Stimulated activated CD4-positive, alpha-beta T cell treated with anti-CD3 and anti-CD28 coated beads, Interleukin-12 subunit alpha, Interleukin-12 subunit beta, amount 100 ng/mL, for 48 hours (primary cell): ENCODE data around the gene GLIPR2.
"Not testable (repeated sequence)": the region's sequence is repeated elsewhere in the genome, so short reads cannot be mapped to it uniquely, and the experiment has no call there.

Source experiments
- DNase-seq, 3 donors: peaks; one replicate each; pipeline ENCODE4 v3.0.0-alpha.2; 2020; ENCODE audit warnings: low read depth in 2 of 3, low spot score in 1 of 3

The GLIPR2 gene

GRCh38 chr9:36121971-36122370, 14.6 kb upstream of the GLIPR2 start:
- DNase-seq, result no peak

- no peak for DNase-seq
Observed at GRCh38 chr9:36123515-36123914, 13.0 kb upstream of the GLIPR2 start.

- no peak for DNase-seq
Observed at GRCh38 chr9:36125062-36125855, 11.3 kb upstream of the GLIPR2 start.

- DNase-seq, result no peak
Observed at GRCh38 chr9:36126016-36126730, 10.4 kb upstream of the GLIPR2 start.

GRCh38 chr9:36127652-36128244, 8.8 kb upstream of the GLIPR2 start:
- no peak for DNase-seq

GRCh38 chr9:36128349-36128748, 8.2 kb upstream of the GLIPR2 start:
- DNase-seq, result no peak

GRCh38 chr9:36129139-36129538, 7.4 kb upstream of the GLIPR2 start:
- no peak for DNase-seq

GRCh38 chr9:36131666-36132065, 4.9 kb upstream of the GLIPR2 start:
- DNase-seq, result not testable (repeated sequence)

- DNase-seq, result no peak
Observed at GRCh38 chr9:36132086-36132485, 4.4 kb upstream of the GLIPR2 start.

- no peak for DNase-seq
Observed at GRCh38 chr9:36134761-36135505, 1.6 kb upstream of the GLIPR2 start.

- DNase-seq, result no peak
Observed at GRCh38 chr9:36135741-36136271, 727 bp upstream of the GLIPR2 start.

- DNase-seq, result no peak
Observed at GRCh38 chr9:36136894-36137391, 410 bp downstream of the GLIPR2 start.

- DNase-seq, result no peak
Observed at GRCh38 chr9:36137392-36138004, 965 bp downstream of the GLIPR2 start.

GRCh38 chr9:36138496-36138895, 2.0 kb downstream of the GLIPR2 start:
- no peak for DNase-seq

- no peak for DNase-seq
Observed at GRCh38 chr9:36138901-36139300, 2.4 kb downstream of the GLIPR2 start.

- DNase-seq, result no peak
Observed at GRCh38 chr9:36140086-36141084, 3.9 kb downstream of the GLIPR2 start.

GRCh38 chr9:36141288-36141687, 4.8 kb downstream of the GLIPR2 start:
- DNase-seq, result no peak

GRCh38 chr9:36141761-36142160, 5.2 kb downstream of the GLIPR2 start:
- no peak for DNase-seq

- DNase-seq, result no peak
Observed at GRCh38 chr9:36142510-36143244, 6.1 kb downstream of the GLIPR2 start.
